H1 (cell line): ENCODE data around the gene PHF3. TPM values are rescaled to one million over a fixed set of nuclear protein-coding genes. Genes with fewer than 3 reads are reported as not detected.

ENCODE experiments used
- CTCF ChIA-PET: fragments of 300-600 bp; sonication (Branson Sonifier 250); formaldehyde crosslinking; loops from one replicate; lab custom pipeline; 2021; ENCODE audit not compliant: partially characterized antibody; lab: Charles Lee
- POLR2A ChIA-PET: fragments of 300-600 bp; sonication (Branson Sonifier 250); formaldehyde crosslinking; loops from one replicate; lab custom pipeline; 2021; ENCODE audit warnings: inconsistent platforms; ENCODE audit not compliant: partially characterized antibody; lab: Charles Lee
- DNase-seq, 2 experiments: peaks; one replicate each; pipeline versions ENCODE4 v3.0.0 to v3.0.0-alpha.2; 2010 to 2022; ENCODE audit warnings: low spot score in 2 of 2, low read depth in 1 of 2, mixed read lengths in 1 of 2
- FAIRE-seq: peaks from 2 replicates; lab custom pipeline; 2011; peaks lifted over from hg19 to GRCh38; lab: Jason Lieb, UNC
- H2AFZ ChIP-seq: 2 replicates; pipeline ENCODE4 v1.8.1; 2012; ENCODE audit warnings: low read length, inconsistent platforms
- H2AK5ac ChIP-seq: 2 replicates; pipeline ENCODE4 v1.6.1; 2013; ENCODE audit warnings: low read depth, low read length
- H2BK120ac ChIP-seq: replicated peaks from 2 replicates; pipeline ENCODE3; 2013; ENCODE audit warnings: low read depth, low read length, inconsistent platforms
- H2BK12ac ChIP-seq: 2 replicates; pipeline ENCODE4 v1.6.1; 2013; ENCODE audit warnings: low read depth, low read length
- H2BK15ac ChIP-seq: 2 replicates; pipeline ENCODE4 v1.6.1; 2013; ENCODE audit warnings: low read length
- H2BK20ac ChIP-seq: 2 replicates; pipeline ENCODE4 v1.6.1; 2013; ENCODE audit warnings: low read length
- H2BK5ac ChIP-seq: 2 replicates; pipeline ENCODE4 v1.6.1; 2013; ENCODE audit warnings: low read depth, low read length
- H3K14ac ChIP-seq: 2 replicates; pipeline ENCODE4 v1.6.1; 2013; ENCODE audit warnings: inconsistent platforms; ENCODE audit not compliant: insufficient read length
- H3K18ac ChIP-seq: 2 replicates; pipeline ENCODE4 v1.6.1; 2013; ENCODE audit warnings: low read length; ENCODE audit errors: extremely low read depth
- H3K23ac ChIP-seq: 2 replicates; pipeline ENCODE4 v1.6.1; 2013; ENCODE audit warnings: inconsistent platforms; ENCODE audit not compliant: insufficient read length
- H3K23me2 ChIP-seq: 2 replicates; pipeline ENCODE4 v1.6.1; 2013; ENCODE audit warnings: low read depth, low read length
- H3K27ac ChIP-seq: 2 replicates; pipeline ENCODE4 v1.6.1; 2011; ENCODE audit warnings: low read depth, low read length, inconsistent platforms
- H3K27me3 ChIP-seq, 4 experiments: replicated peaks in 1 of 4; 1 replicate in 1 of 4; 2 replicates in 3 of 4; pipeline versions ENCODE4 v1.6.1 to v1.8.1; 2011 to 2013; ENCODE audit warnings: low read length in 3 of 4, mild to moderate bottlenecking in 3 of 4, inconsistent platforms in 2 of 4, mixed read lengths in 2 of 4, moderate library complexity in 1 of 4; ENCODE audit not compliant: control insufficient read depth in 3 of 4, insufficient read depth in 3 of 4; ENCODE audit errors: extremely low read depth in 1 of 4
- H3K36me3 ChIP-seq, 4 experiments: 2 replicates each; pipeline versions ENCODE4 v1.6.1 to v1.8.1; 2011 to 2013; ENCODE audit warnings: mild to moderate bottlenecking in 4 of 4, low read length in 3 of 4, moderate library complexity in 2 of 4, control low read depth in 1 of 4, inconsistent platforms in 1 of 4; ENCODE audit not compliant: insufficient read depth in 4 of 4, control insufficient read depth in 2 of 4
- H3K4ac ChIP-seq: replicated peaks from 2 replicates; pipeline ENCODE3; 2013; ENCODE audit warnings: low read length, low read depth, mixed read lengths, inconsistent platforms; ENCODE audit not compliant: insufficient read length
- H3K4me1 ChIP-seq, 4 experiments: replicated peaks in 1 of 4; 1 replicate in 1 of 4; 2 replicates in 3 of 4; pipeline versions ENCODE4 v1.6.1 to v1.8.1; 2011 to 2013; ENCODE audit warnings: low read length in 3 of 4, inconsistent platforms in 2 of 4, mixed read lengths in 1 of 4; ENCODE audit not compliant: insufficient read depth in 4 of 4, control insufficient read depth in 3 of 4
- H3K4me2 ChIP-seq, 2 experiments: 2 replicates each; pipeline versions ENCODE4 v1.6.1 to v1.8.1; 2011 to 2013; ENCODE audit warnings: low read depth in 2 of 2, low read length in 2 of 2, control low read depth in 1 of 2, inconsistent platforms in 1 of 2, mild to moderate bottlenecking in 1 of 2; ENCODE audit not compliant: insufficient read depth in 1 of 2
- H3K4me3 ChIP-seq, 4 experiments: fragments of 200-600, 300-600 bp in 1 of 4; sonication (generic), shearing (Covaris generic), sonication (Bioruptor Twin) in 1 of 4; 2 replicates each; pipeline versions ENCODE4 v1.5.1 to v1.8.1; 2011 to 2016; ENCODE audit warnings: low read length in 4 of 4, low read depth in 3 of 4, control low read depth in 2 of 4, inconsistent platforms in 2 of 4, mild to moderate bottlenecking in 2 of 4, mixed read lengths in 1 of 4, moderate library complexity in 1 of 4; ENCODE audit not compliant: insufficient read depth in 2 of 4; ENCODE audit errors: extremely low read depth in 1 of 4
- H3K56ac ChIP-seq: replicated peaks from 2 replicates; pipeline ENCODE3; 2013; ENCODE audit warnings: low read depth, mild to moderate bottlenecking, mixed read lengths, low read length, inconsistent platforms; ENCODE audit not compliant: insufficient read length
- H3K79me1 ChIP-seq: 2 replicates; pipeline ENCODE4 v1.6.1; 2013; ENCODE audit warnings: low read depth, low read length, control low read depth
- H3K79me2 ChIP-seq, 2 experiments: 2 replicates each; pipeline versions ENCODE4 v1.6.1 to v1.8.1; 2012 to 2013; ENCODE audit warnings: low read length in 2 of 2, mild to moderate bottlenecking in 2 of 2, inconsistent platforms in 1 of 2; ENCODE audit not compliant: insufficient read depth in 2 of 2, control insufficient read depth in 1 of 2
- H3K9ac ChIP-seq, 4 experiments: replicated peaks in 1 of 4; 1 replicate in 1 of 4; 2 replicates in 3 of 4; pipeline versions ENCODE4 v1.6.1 to v1.8.1; 2011 to 2013; ENCODE audit warnings: low read depth in 3 of 4, low read length in 3 of 4, control low read depth in 2 of 4, mild to moderate bottlenecking in 2 of 4, moderate library complexity in 2 of 4, inconsistent platforms in 1 of 4; ENCODE audit errors: extremely low read depth in 1 of 4
- H3K9me3 ChIP-seq, 2 experiments: 2 replicates each; pipeline versions ENCODE4 v1.6.1 to v1.8.1; 2012 to 2013; ENCODE audit warnings: mild to moderate bottlenecking in 2 of 2, moderate library complexity in 2 of 2, control low read depth in 1 of 2, inconsistent platforms in 1 of 2, low read depth in 1 of 2, low read length in 1 of 2, mixed read lengths in 1 of 2; ENCODE audit not compliant: insufficient read depth in 2 of 2
- H4K20me1 ChIP-seq, 2 experiments: replicated peaks in 1 of 2; 2 replicates each; pipeline versions ENCODE3 to v1.8.1; 2011 to 2013; ENCODE audit warnings: inconsistent platforms in 2 of 2, low read length in 2 of 2, mild to moderate bottlenecking in 1 of 2; ENCODE audit not compliant: insufficient read depth in 2 of 2, control insufficient read depth in 1 of 2
- H4K5ac ChIP-seq: 2 replicates; pipeline ENCODE4 v1.6.1; 2013; ENCODE audit warnings: low read length, low read depth, mixed read lengths, inconsistent platforms; ENCODE audit not compliant: insufficient read length
- H4K8ac ChIP-seq: 2 replicates; pipeline ENCODE4 v1.8.0; 2013; ENCODE audit warnings: mild to moderate bottlenecking, moderate library complexity, low read length, inconsistent platforms; ENCODE audit not compliant: insufficient read depth; ENCODE audit errors: extremely low read depth
- H4K91ac ChIP-seq: replicated peaks from 2 replicates; pipeline ENCODE3; 2013; ENCODE audit warnings: low read length, mixed read lengths, inconsistent platforms; ENCODE audit not compliant: insufficient read length
- BCL11A ChIP-seq, 2 experiments: IDR thresholded peaks; one replicate each; pipeline ENCODE4 v1.6.1; 2011; ENCODE audit warnings: low read depth in 2 of 2, low read length in 2 of 2, mild to moderate bottlenecking in 2 of 2
- CBX8 ChIP-seq: fragments of 300-800, 300-1000 bp; sonication (generic); IDR thresholded peaks from 2 replicates; pipeline ENCODE4 v1.7.1; 2016; ENCODE audit warnings: low read depth, low read length, borderline replicate concordance
- CREB1 ChIP-seq: IDR thresholded peaks from 2 replicates; pipeline ENCODE4 v1.6.1; 2012; ENCODE audit warnings: inconsistent platforms
- EGR1 ChIP-seq: IDR thresholded peaks from 2 replicates; pipeline ENCODE4 v1.6.1; 2011; ENCODE audit warnings: low read depth, low read length, borderline replicate concordance
- EP300 ChIP-seq, 2 experiments: IDR thresholded peaks; 1 replicate in 1 of 2; 2 replicates in 1 of 2; pipeline ENCODE4 v1.6.1; 2011 to 2012; ENCODE audit warnings: low read depth in 2 of 2, low read length in 2 of 2, mild to moderate bottlenecking in 2 of 2, borderline replicate concordance in 1 of 2, inconsistent platforms in 1 of 2, moderate library complexity in 1 of 2
- MAFK ChIP-seq: IDR thresholded peaks from 2 replicates; pipeline ENCODE4 v1.6.1; 2012; ENCODE audit warnings: low read depth, mild to moderate bottlenecking, improper control_type of control experiment, low read length
- NANOG ChIP-seq: IDR thresholded peaks from 2 replicates; pipeline ENCODE4 v1.6.1; 2011; ENCODE audit warnings: low read length, low read depth, mild to moderate bottlenecking, inconsistent platforms; ENCODE audit not compliant: insufficient read depth, poor library complexity, severe bottlenecking
- POU5F1 ChIP-seq: IDR thresholded peaks from 2 replicates; pipeline ENCODE4 v1.6.1; 2011; ENCODE audit warnings: low read depth, mild to moderate bottlenecking, low read length, moderate library complexity
- SUZ12 ChIP-seq: fragments of 200-600 bp; sonication (generic); IDR thresholded peaks from 2 replicates; pipeline ENCODE4 v1.6.1; 2012; ENCODE audit warnings: mild to moderate bottlenecking, inconsistent platforms, low read length, moderate library complexity, mixed read lengths
- WGBS, 2 experiments: shearing (Covaris generic) in 1 of 2; methylation state at CpG; one replicate each; pipeline versions ENCODE4 v1.1.6 to v1.1.7; 2013 to 2015; ENCODE audit warnings: low lambda C conversion rate in 2 of 2, mixed read lengths in 2 of 2, inconsistent platforms in 1 of 2, low coverage in 1 of 2, missing lambda C conversion rate in 1 of 2; ENCODE audit not compliant: insufficient replicate concordance in 2 of 2, insufficient coverage in 1 of 2, insufficient read length in 1 of 2; ENCODE audit errors: extremely low coverage in 1 of 2, missing lambda C conversion rate in 1 of 2; 5-methylcytosine and 5-hydroxymethylcytosine counted together
- polyA plus RNA-seq, 7 experiments: library from polyadenylated mRNA; depleted of rRNA in 3 of 7; stranded (reverse) in 5 of 7; unstranded in 2 of 7; fragments of >200 nt in 5 of 7; fragments of 200-250 nt in 2 of 7; gene quantifications; 1 replicate in 5 of 7; 2 replicates in 1 of 7; 4 replicates in 1 of 7; pipeline versions ENCODE4 v1.2.1 to v1.2.3, GENCODE V29; 2011 to 2013; ENCODE audit warnings: missing spikeins in 2 of 7, mixed read lengths in 2 of 7
- total RNA-seq: library from RNA; stranded (reverse); fragmentation: NEBNext Ultra II Directional; extraction: Animal tissue kit (Norgen Biotek cat#: 25700); gene quantifications from 2 replicates; pipeline ENCODE4 v1.2.1, GENCODE V29; 2021

The PHF3 gene
- total and polyA plus RNA-seq, 2 of the 8 experiments (the other 6 are each of a cell fraction or from before 2014, with no cell fraction given), result 10.1 to 69.3 TPM

- ChIA-PET POLR2A (no interaction called here), CTCF (no interaction called here)
- no peaks in the 10 kb centered on the region for H3K23me2 ChIP-seq
- H3K18ac ChIP-seq, result no peak overlapping the region
- H2BK15ac ChIP-seq, result no peak overlapping the region
- no peaks in the 10 kb centered on the region for H3K27me3 ChIP-seq
- no peaks in the 10 kb centered on the region for H3K9me3 ChIP-seq
- no peak overlapping the region for H4K8ac ChIP-seq
- H2BK5ac ChIP-seq, result no peak overlapping the region
- H4K20me1 ChIP-seq, result no peaks in the 10 kb centered on the region
- no peaks in the 10 kb centered on the region for H3K4me1 ChIP-seq
- H2BK12ac ChIP-seq, result no peak overlapping the region
- H3K56ac ChIP-seq, result no peak overlapping the region
- no peak overlapping the region for H2AK5ac ChIP-seq
- no peak overlapping the region for H3K4ac ChIP-seq
- no peaks in the 10 kb centered on the region for H3K79me2 ChIP-seq
- H2BK20ac ChIP-seq, result no peak overlapping the region
- no peak overlapping the region for H2AFZ ChIP-seq
- H4K5ac ChIP-seq, result no peak overlapping the region
- DNase-seq (no peak), FAIRE-seq (no peak)
- WGBS, 2 experiments, result 84% methylated on average over 3 of the region's 3 CpGs; no CpG with 5 or more reads in 1 of the 2 experiments
- H3K79me1 ChIP-seq, result no peaks in the 10 kb centered on the region
- H3K27ac ChIP-seq, result no peak overlapping the region
- H4K91ac ChIP-seq, result no peak overlapping the region
- no peak overlapping the region for H3K4me2 ChIP-seq
- no peak for TF ChIP-seq EP300 (IDR thresholded peaks at IDR 0.05; ENCODE audit: borderline replicate concordance in 1 of 2, low read depth in 2 of 2, low read length in 2 of 2)
- TF ChIP-seq CBX8, result no peak
- no peak for TF ChIP-seq NANOG
- no peak for TF ChIP-seq POU5F1
- no peak for TF ChIP-seq CREB1
- no peak for TF ChIP-seq EGR1
- no peak for TF ChIP-seq BCL11A (IDR thresholded peaks at IDR 0.05; ENCODE audit: low read depth in 2 of 2, low read length in 2 of 2)
- TF ChIP-seq MAFK, result no peak
- no peak for TF ChIP-seq SUZ12
- H3K36me3 ChIP-seq, result no peaks in the 10 kb centered on the region
- no peak overlapping the region for H3K14ac ChIP-seq
- no peak overlapping the region for H3K4me3 ChIP-seq
- no peak overlapping the region for H2BK120ac ChIP-seq
- no peak overlapping the region for H3K9ac ChIP-seq
- H3K23ac ChIP-seq, result no peak overlapping the region
Measured at GRCh38 chr6:63731930-63732329, 96.3 kb downstream of the PHF3 start.
